Vagina (tissue), 2 donors: ENCODE measurements around the gene CPVL. TPM values are rescaled to one million over a fixed set of nuclear protein-coding genes. Genes with fewer than 3 reads are reported as not detected.

Experiments
- DNase-seq, 2 donors: peaks; one replicate each; pipeline ENCODE4 v3.0.0-alpha.2; 2017; ENCODE audit errors: extremely low spot score in 2 of 2
- H3K27ac ChIP-seq: fragments of 200-600 bp; sonication (generic); one replicate; pipeline ENCODE4 v1.5.1; 2019
- H3K27me3 ChIP-seq: fragments of 200-600 bp; sonication (generic); one replicate; pipeline ENCODE4 v1.5.1; 2019
- H3K36me3 ChIP-seq, 2 donors: fragments of 200-600 bp; sonication (generic); one replicate each; pipeline ENCODE4 v1.5.1; 2017 to 2019
- H3K4me1 ChIP-seq: fragments of 200-600 bp; sonication (generic); one replicate; pipeline ENCODE4 v1.5.1; 2019
- H3K4me3 ChIP-seq, 2 donors: fragments of 200-600 bp; sonication (generic); 1 replicate in 1 of 2; 2 replicates in 1 of 2; pipeline ENCODE4 v1.5.1; 2016 to 2019
- H3K9me3 ChIP-seq: fragments of 200-600 bp; sonication (generic); one replicate; pipeline ENCODE4 v1.5.1; 2019
- POLR2A ChIP-seq, 2 donors: fragments of 450-650 bp; IDR thresholded peaks; one replicate each; pipeline ENCODE4 v1.6.1; 2017; ENCODE audit warnings: antibody characterized with exemption in 2 of 2, mild to moderate bottlenecking in 2 of 2, moderate library complexity in 2 of 2
- POLR2AphosphoS5 ChIP-seq, 2 donors: sonication (generic); formaldehyde crosslinking; IDR thresholded peaks; one replicate each; pipeline ENCODE4 v1.9.0; 2017; ENCODE audit warnings: antibody characterized with exemption in 2 of 2, mild to moderate bottlenecking in 2 of 2, low read depth in 1 of 2; ENCODE audit not compliant: insufficient read depth in 1 of 2
- intact Hi-C: fragments of 100-400 bp; cut with DNase I; formaldehyde crosslinking; loops from one replicate; pipeline ENCODE4 v1.15.1; 2023
- total RNA-seq: library from RNA; depleted of rRNA; stranded (reverse); fragments of >200 nt; gene quantifications from one replicate; pipeline ENCODE4 v1.2.3, GENCODE V29; 2016
- TF ChIP-seq, protein P1 (sequence below), 3 experiments: fragments of 450-650 bp in 2 of 3; fragments of 200-600 bp in 1 of 3; sonication (generic) in 1 of 3; IDR thresholded peaks; one replicate each; pipeline ENCODE4 v1.5.1; 2017 to 2019; ENCODE audit warnings: antibody characterized with exemption in 3 of 3, mild to moderate bottlenecking in 2 of 3, moderate library complexity in 2 of 3

Gene CPVL
- total RNA-seq, 1 donor from 2014 or later, result 9.6 TPM

- H3K4me3 ChIP-seq, result peak overlapping the region; percentile 32 to 40
- H3K27ac ChIP-seq, result peak overlapping the region; percentile 73
- TF ChIP-seq POLR2A (IDR thresholded peaks at IDR 0.05), result no peak
- TF ChIP-seq, protein P1, sequence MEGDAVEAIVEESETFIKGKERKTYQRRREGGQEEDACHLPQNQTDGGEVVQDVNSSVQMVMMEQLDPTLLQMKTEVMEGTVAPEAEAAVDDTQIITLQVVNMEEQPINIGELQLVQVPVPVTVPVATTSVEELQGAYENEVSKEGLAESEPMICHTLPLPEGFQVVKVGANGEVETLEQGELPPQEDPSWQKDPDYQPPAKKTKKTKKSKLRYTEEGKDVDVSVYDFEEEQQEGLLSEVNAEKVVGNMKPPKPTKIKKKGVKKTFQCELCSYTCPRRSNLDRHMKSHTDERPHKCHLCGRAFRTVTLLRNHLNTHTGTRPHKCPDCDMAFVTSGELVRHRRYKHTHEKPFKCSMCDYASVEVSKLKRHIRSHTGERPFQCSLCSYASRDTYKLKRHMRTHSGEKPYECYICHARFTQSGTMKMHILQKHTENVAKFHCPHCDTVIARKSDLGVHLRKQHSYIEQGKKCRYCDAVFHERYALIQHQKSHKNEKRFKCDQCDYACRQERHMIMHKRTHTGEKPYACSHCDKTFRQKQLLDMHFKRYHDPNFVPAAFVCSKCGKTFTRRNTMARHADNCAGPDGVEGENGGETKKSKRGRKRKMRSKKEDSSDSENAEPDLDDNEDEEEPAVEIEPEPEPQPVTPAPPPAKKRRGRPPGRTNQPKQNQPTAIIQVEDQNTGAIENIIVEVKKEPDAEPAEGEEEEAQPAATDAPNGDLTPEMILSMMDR (IDR thresholded peaks at IDR 0.05), result no peak
- no peak for TF ChIP-seq POLR2AphosphoS5 (IDR thresholded peaks at IDR 0.05; ENCODE audit: insufficient read depth in 1 of 2, low read depth in 1 of 2)
Observed at GRCh38 chr7:29090836-29091601, 55.3 kb downstream of the CPVL start.

GRCh38 chr7:29090151-29090805 lies 56.1 kb downstream of the CPVL start:
- Histone ChIP-seq H3K4me1 (peaks cover 41% of the 10 kb centered on the region), H3K27ac (no peak overlapping the region), H3K27me3 (no peaks in the 10 kb centered on the region), H3K4me3 (no peak overlapping the region), H3K9me3 (no peaks in the 10 kb centered on the region), H3K36me3 (no peaks in the 10 kb centered on the region)
- intact Hi-C loops, result loop anchor here (10.0 kb wide), 1 partner anchor 105 kb away; no protein-coding TSS in a partner anchor
- TF ChIP-seq POLR2A (IDR thresholded peaks at IDR 0.05) (no peak), POLR2AphosphoS5 (IDR thresholded peaks at IDR 0.05; ENCODE audit: insufficient read depth in 1 of 2, low read depth in 1 of 2) (no peak)
- TF ChIP-seq, protein P1 (IDR thresholded peaks at IDR 0.05), result no peak
- no peak for DNase-seq

More at GRCh38 chr7:29090836-29091601, 55.3 kb downstream of the CPVL start:
- Histone ChIP-seq H3K27me3 (no peaks in the 10 kb centered on the region), H3K4me1 (peaks cover 48% of the 10 kb centered on the region), H3K36me3 (no peaks in the 10 kb centered on the region), H3K9me3 (no peaks in the 10 kb centered on the region)
- no peak for DNase-seq
- intact Hi-C loops, result loop anchor here (10.0 kb wide), 1 partner anchor 106 kb away; no protein-coding TSS in a partner anchor

DNA sequence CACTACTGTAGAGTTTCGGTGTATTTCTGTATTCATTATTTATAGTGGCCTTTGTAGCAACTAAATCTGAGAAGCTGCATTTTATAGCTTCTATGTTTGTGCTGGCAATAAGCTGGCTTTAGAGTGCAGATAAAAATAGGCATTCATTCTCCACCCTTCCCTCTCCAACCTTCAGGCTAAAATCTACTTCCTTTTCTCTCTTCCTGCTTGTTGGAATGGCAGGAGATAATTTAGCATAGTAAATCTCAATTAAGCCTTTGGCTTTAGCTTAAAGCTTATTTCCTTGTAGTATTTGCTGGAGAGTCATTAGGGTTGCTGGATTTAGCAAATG lies 58.5 kb downstream of the CPVL start:
- peaks cover 36% of the 10 kb centered on the region for H3K4me1 ChIP-seq
- peak overlapping the region; percentile 29 for H3K27ac ChIP-seq
- DNase-seq, result no peak
- no peaks in the 10 kb centered on the region for H3K27me3 ChIP-seq
- H3K9me3 ChIP-seq, result no peaks in the 10 kb centered on the region
- H3K4me3 ChIP-seq, result no peak overlapping the region
- H3K36me3 ChIP-seq, result no peaks in the 10 kb centered on the region
- TF ChIP-seq POLR2A (IDR thresholded peaks at IDR 0.05) (no peak), POLR2AphosphoS5 (IDR thresholded peaks at IDR 0.05; ENCODE audit: insufficient read depth in 1 of 2, low read depth in 1 of 2) (peak in 1 of 2 donors; percentile 50)
- TF ChIP-seq, protein P1 (IDR thresholded peaks at IDR 0.05), result no peak
- intact Hi-C loops, result no loop called here

GRCh38 chr7:29086545-29086944 lies 59.8 kb downstream of the CPVL start:
- no peaks in the 10 kb centered on the region for H3K9me3 ChIP-seq
- no peak for DNase-seq
- no peak overlapping the region for H3K4me3 ChIP-seq
- H3K36me3 ChIP-seq, result no peaks in the 10 kb centered on the region
- TF ChIP-seq, protein P1 (IDR thresholded peaks at IDR 0.05), result no peak
- TF ChIP-seq POLR2A (IDR thresholded peaks at IDR 0.05) (no peak), POLR2AphosphoS5 (IDR thresholded peaks at IDR 0.05; ENCODE audit: insufficient read depth in 1 of 2, low read depth in 1 of 2) (no peak)
- H3K27me3 ChIP-seq, result no peaks in the 10 kb centered on the region
- H3K4me1 ChIP-seq, result peaks cover 26% of the 10 kb centered on the region
- intact Hi-C loops, result no loop called here
- H3K27ac ChIP-seq, result no peak overlapping the region

GRCh38 chr7:29084832-29085231 lies 61.5 kb downstream of the CPVL start:
- no peak for DNase-seq
- no peak overlapping the region for H3K4me3 ChIP-seq
- no peak for TF ChIP-seq POLR2A (IDR thresholded peaks at IDR 0.05)
- TF ChIP-seq POLR2AphosphoS5 (IDR thresholded peaks at IDR 0.05; ENCODE audit: insufficient read depth in 1 of 2, low read depth in 1 of 2), result no peak
- TF ChIP-seq, protein P1 (IDR thresholded peaks at IDR 0.05), result no peak
- no peaks in the 10 kb centered on the region for H3K27me3 ChIP-seq
- H3K4me1 ChIP-seq, result peaks cover 16% of the 10 kb centered on the region
- H3K36me3 ChIP-seq, result no peaks in the 10 kb centered on the region
- intact Hi-C loops, result no loop called here
- no peaks in the 10 kb centered on the region for H3K9me3 ChIP-seq
- no peak overlapping the region for H3K27ac ChIP-seq
